NCI-H2029 (cell line): ENCODE data around the gene ANAPC10.
"Not testable (repeated sequence)": the region's sequence is repeated elsewhere in the genome, so short reads cannot be mapped to it uniquely, and the experiment has no call there.

Experiments used
- DNase-seq: peaks from one replicate; lab custom pipeline; 2025; lab: John Stamatoyannopoulos, UW

The ANAPC10 gene

GRCh38 chr4:145071560-145071959, 26.4 kb downstream of the ANAPC10 start:
- no peak for DNase-seq

GRCh38 chr4:145069361-145069760, 28.6 kb downstream of the ANAPC10 start:
- no peak for DNase-seq

GRCh38 chr4:145066063-145066501, 31.9 kb downstream of the ANAPC10 start:
- no peak for DNase-seq

GRCh38 chr4:145061318-145061920, 36.6 kb downstream of the ANAPC10 start:
- DNase-seq: no peak

GRCh38 chr4:145058256-145058655, 39.7 kb downstream of the ANAPC10 start:
- DNase-seq: no peak

- DNase-seq: no peak
Observed at GRCh38 chr4:145056325-145057130, 41.5 kb downstream of the ANAPC10 start.

- no peak for DNase-seq
Observed at GRCh38 chr4:145055533-145056257, 42.3 kb downstream of the ANAPC10 start.

- no peak for DNase-seq
Observed at GRCh38 chr4:145049241-145049640, 48.8 kb downstream of the ANAPC10 start.

GRCh38 chr4:145048817-145049216, 49.2 kb downstream of the ANAPC10 start:
- DNase-seq: no peak

GRCh38 chr4:145047151-145047550, 50.8 kb downstream of the ANAPC10 start:
- DNase-seq: no peak

- no peak for DNase-seq
Observed at GRCh38 chr4:145045180-145045579, 52.8 kb downstream of the ANAPC10 start.

GRCh38 chr4:145044341-145044740, 53.7 kb downstream of the ANAPC10 start:
- DNase-seq: no peak

- DNase-seq: no peak
Observed at GRCh38 chr4:145043306-145043705, 54.7 kb downstream of the ANAPC10 start.

GRCh38 chr4:145042601-145043285, 55.3 kb downstream of the ANAPC10 start:
- no peak for DNase-seq

- no peak for DNase-seq
Observed at GRCh38 chr4:145041378-145041777, 56.6 kb downstream of the ANAPC10 start.

- no peak for DNase-seq
Observed at GRCh38 chr4:145035494-145036136, 62.4 kb downstream of the ANAPC10 start.

GRCh38 chr4:145034727-145035211, 63.2 kb downstream of the ANAPC10 start:
- no peak for DNase-seq

GRCh38 chr4:145019346-145019745, 78.7 kb downstream of the ANAPC10 start:
- DNase-seq: no peak

GRCh38 chr4:145014365-145014764, 83.6 kb downstream of the ANAPC10 start:
- DNase-seq: no peak

GRCh38 chr4:145012841-145013240, 85.2 kb downstream of the ANAPC10 start:
- DNase-seq: no peak

GRCh38 chr4:145011636-145012035, 86.4 kb downstream of the ANAPC10 start:
- no peak for DNase-seq

- not testable (repeated sequence) for DNase-seq
Observed at GRCh38 chr4:145010315-145010714, 87.7 kb downstream of the ANAPC10 start.
